Activated CD8-positive, alpha-beta memory T cell treated with anti-CD3 and anti-CD28 coated beads for 36 hours (primary cell): Measurements from ENCODE around the gene CCDC63. TPM values are rescaled to one million over a fixed set of nuclear protein-coding genes. Genes with fewer than 3 reads are reported as not detected.
"Not testable (repeated sequence)": the region's sequence is repeated elsewhere in the genome, so short reads cannot be mapped to it uniquely, and the experiment has no call there.

Experiments used
- CTCF ChIA-PET: fragments of 350-600 bp; sonication (Branson Sonifier 250); formaldehyde crosslinking; loops from one replicate; lab custom pipeline; 2021; ENCODE audit warnings: antibody characterized with exemption; lab: Charles Lee
- POLR2A ChIA-PET: fragments of 350-600 bp; sonication (Branson Sonifier 250); formaldehyde crosslinking; loops from one replicate; lab custom pipeline; 2021; ENCODE audit warnings: antibody characterized with exemption; lab: Charles Lee
- total RNA-seq, 2 experiments: library from RNA; stranded (reverse); gene quantifications; one replicate each; pipeline ENCODE4 v1.2.3, GENCODE V29; 2021

The CCDC63 gene
- total RNA-seq, 2 experiments from 2014 or later: not detected

DNA sequence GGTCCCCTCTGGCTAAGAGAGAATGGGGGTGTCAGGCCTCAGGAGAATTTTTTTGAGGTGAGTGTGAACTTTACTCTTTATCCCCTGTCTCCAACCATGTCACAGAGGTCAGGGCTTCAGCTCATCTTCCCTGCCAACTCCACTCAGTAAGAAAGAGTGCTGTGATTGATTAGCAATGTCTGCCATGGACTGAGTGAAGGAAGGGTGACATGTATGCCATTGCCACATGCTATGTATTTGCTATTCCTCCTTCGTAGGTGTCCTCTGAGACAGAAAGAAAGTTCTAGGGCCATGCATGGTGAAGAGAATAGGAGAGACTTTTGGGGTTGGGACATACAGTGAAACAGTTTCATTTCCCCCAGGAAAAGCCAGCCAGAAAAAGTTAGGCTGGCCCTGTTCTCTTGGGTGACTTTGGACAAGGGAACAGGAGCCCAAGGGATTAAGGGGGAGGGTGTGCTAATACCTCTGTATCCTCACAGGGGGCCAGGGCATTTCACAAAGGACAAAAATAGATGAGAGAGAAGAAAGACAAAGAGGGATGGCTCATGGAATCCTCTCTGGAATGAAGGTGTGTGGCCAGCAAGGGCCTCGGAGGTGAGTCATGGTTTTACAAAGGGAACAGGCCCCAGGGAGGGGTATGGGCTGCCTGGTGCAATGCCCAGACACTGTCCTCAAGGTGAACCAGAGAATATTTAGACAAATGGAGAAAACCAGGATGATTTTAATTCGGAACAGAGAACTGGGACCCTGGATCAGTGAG is 87.5 kb downstream of the CCDC63 start:
- CTCF ChIA-PET: interaction anchor here (0.5 kb wide), 1 partner anchor 87 kb away, joined by 3 read pairs; no protein-coding TSS in a partner anchor

DNA sequence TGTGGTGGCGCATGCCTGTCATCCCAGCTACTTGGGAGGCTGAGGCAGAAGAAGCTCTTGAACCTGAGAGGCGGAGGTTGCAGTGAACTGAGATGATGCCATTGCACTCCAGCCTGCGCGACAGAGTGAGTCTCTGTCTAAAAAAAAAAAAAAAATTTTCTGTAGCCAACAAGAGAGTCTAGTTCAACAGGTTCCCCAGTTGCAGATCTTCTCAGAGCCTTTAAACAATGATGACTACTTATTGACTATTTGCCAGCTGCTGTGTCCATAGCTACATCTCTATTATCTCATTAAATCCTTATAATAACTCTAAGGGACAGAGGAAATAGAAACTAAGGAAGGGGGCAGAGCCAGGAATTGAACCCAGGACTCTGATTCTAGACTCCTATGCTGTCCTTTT is 88.8 kb downstream of the CCDC63 start:
- CTCF ChIA-PET: no interaction called here
- POLR2A ChIA-PET: no interaction called here

More for the DNA sequence above, 87.5 kb downstream of the CCDC63 start:
- POLR2A ChIA-PET: no interaction called here

GRCh38 chr12:110936367-110937103 is 89.7 kb downstream of the CCDC63 start:
- POLR2A ChIA-PET: no interaction called here
- CTCF ChIA-PET: interaction anchor here (1.1 to 1.8 kb wide), 4 partner anchors 9 to 362 kb away, joined by 3 to 4 read pairs (median 3); no protein-coding TSS in a partner anchor

GRCh38 chr12:110937104-110937641 is 90.4 kb downstream of the CCDC63 start:
- ChIA-PET CTCF (interaction anchor here (1.1 to 1.8 kb wide), 5 partner anchors 9 to 361 kb away, joined by 3 to 5 read pairs (median 3); no protein-coding TSS in a partner anchor), POLR2A (no interaction called here)

DNA sequence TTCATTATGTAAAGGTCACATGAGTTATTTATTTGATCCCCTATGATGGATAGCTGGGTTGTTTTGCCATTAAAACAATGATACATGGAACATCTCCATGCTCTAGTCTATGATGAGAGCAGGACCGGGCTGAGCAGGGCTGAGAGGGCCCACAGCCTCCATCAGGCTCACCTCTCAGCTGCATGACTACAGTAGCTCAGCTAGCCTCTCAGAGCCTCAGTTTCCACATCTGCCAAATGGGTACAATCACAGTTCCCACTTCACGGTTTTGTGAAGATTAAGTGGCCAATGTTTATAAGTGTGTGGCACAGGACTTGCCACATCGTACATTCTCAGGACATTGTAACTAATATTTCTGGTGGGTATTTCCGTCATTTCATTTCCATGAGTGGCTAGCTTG is 93.5 kb downstream of the CCDC63 start:
- CTCF ChIA-PET: no interaction called here
- POLR2A ChIA-PET: no interaction called here

GRCh38 chr12:110940933-110941332 is 94.1 kb downstream of the CCDC63 start:
- ChIA-PET CTCF (interaction anchor here (0.6 kb wide), 1 partner anchor 11 kb away, joined by 3 read pairs; no protein-coding TSS in a partner anchor), POLR2A (no interaction called here)

GRCh38 chr12:110941391-110941790 is 94.6 kb downstream of the CCDC63 start:
- POLR2A ChIA-PET: no interaction called here
- CTCF ChIA-PET: interaction anchor here (0.6 kb wide), 1 partner anchor 11 kb away, joined by 3 read pairs; no protein-coding TSS in a partner anchor

DNA sequence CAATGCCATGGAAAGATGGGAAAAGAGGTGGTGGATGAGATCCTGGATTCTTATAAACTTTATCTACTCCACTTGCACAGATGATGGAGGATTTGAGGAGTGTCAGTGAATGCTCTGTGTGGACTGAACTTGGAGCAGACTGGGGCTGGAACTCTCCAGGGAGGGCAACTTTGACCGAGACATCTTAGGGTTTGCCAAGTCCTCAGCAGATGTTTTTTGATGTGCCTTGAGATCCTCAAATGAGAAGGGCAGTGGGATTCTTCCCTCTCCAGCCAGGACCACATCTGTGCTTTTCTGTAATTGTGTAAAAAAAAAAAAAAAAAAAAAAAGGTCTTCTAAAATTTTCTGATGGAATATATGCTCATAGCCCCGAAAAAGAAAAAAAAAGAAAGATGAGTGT is 96.6 kb downstream of the CCDC63 start:
- ChIA-PET CTCF (interaction anchor here (0.6 kb wide), 1 partner anchor 871 kb away, joined by 4 read pairs; no protein-coding TSS in a partner anchor), POLR2A (no interaction called here)

DNA sequence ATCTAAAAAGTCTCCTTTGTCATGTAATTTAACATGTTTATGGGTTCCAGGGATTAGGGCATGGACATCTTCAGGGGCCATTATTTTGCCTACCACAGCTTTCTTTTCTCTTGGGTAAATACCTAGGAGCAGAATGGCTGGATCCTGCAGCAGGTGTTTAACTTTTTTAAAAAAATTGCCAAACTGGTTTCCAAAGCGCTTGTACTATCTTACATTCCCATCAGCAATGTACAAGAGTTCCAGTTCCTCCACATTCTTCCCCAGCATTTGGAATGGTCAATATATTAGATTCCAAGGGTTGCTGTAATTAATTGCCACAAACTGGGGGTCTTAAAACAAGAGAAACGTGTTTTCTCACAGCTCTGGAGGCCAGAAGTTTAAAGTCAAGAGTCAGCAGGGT is 101.3 kb downstream of the CCDC63 start:
- POLR2A ChIA-PET: no interaction called here
- CTCF ChIA-PET: no interaction called here

DNA sequence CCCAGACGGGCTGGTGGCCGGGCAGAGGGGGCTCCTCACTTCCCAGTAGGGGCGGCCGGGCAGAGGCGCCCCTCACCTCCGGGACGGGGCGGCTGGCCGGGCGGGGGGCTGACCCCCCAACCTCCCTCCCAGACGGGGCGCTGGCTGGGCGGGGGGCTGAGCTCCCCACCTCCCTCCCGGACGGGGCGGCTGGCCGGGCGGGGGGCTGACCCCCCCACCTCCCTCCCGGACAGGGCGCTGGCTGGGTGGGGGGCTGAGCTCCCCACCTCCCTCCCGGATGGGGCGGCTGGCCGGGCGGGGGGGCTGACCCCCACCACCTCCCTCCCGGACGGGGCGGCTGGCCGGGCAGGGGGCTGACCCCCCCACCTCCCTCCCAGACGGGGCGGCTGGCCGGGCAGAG is 103.7 kb downstream of the CCDC63 start:
- CTCF ChIA-PET: not testable (repeated sequence)

GRCh38 chr12:110950867-110951266 is 104.1 kb downstream of the CCDC63 start:
- POLR2A ChIA-PET, CTCF ChIA-PET: not testable (repeated sequence)

More for the DNA sequence above, 103.7 kb downstream of the CCDC63 start:
- POLR2A ChIA-PET: not testable (repeated sequence)

Other genes starting within 250 kb of the CCDC63 start
- gene TCTN1, start 232.9 kb upstream of the CCDC63 start, total RNA-seq: 10 to 100 TPM; 11.8 to 13.4 TPM
- gene HVCN1, start 157.9 kb upstream of the CCDC63 start, total RNA-seq: 10 to 100 TPM; 30.3 to 30.8 TPM
- 100 to 1,000 TPM; 230 to 236 TPM for gene PPP1CC, start 104.1 kb upstream of the CCDC63 start, total RNA-seq
- gene MYL2, start 73.6 kb downstream of the CCDC63 start, total RNA-seq: not detected
- gene CUX2, start 187.2 kb downstream of the CCDC63 start, total RNA-seq: not detected